Heart left ventricle (tissue), 16 donors: ENCODE results near the gene RBBP8. TPM values are rescaled to one million over a fixed set of nuclear protein-coding genes. Genes with fewer than 3 reads are reported as not detected.

Experiments used
- ATAC-seq, 4 donors: fragments of 200-7000 bp; cut with Tn5 transposase; one replicate each; pipeline ENCODE4 v1.9.1; 2020 to 2022; ENCODE audit warnings: moderate library complexity in 4 of 4, mild to moderate bottlenecking in 3 of 4, moderate number of reproducible peaks in 1 of 4
- DNase-seq, 5 donors: peaks; one replicate each; pipeline ENCODE4 v3.0.0-alpha.2; 2020
- H3K27ac ChIP-seq, 12 donors: fragments of 200-600 bp; sonication (generic) in 4 of 12; one replicate each; pipeline versions ENCODE4 v1.5.0 to v1.8.0; 2016 to 2022; ENCODE audit warnings: mild to moderate bottlenecking in 2 of 12
- H3K27me3 ChIP-seq, 9 donors: fragments of 200-600 bp; sonication (generic) in 2 of 9; one replicate each; pipeline versions ENCODE4 v1.5.1 to v1.8.0; 2016 to 2022; ENCODE audit warnings: mild to moderate bottlenecking in 3 of 9
- H3K36me3 ChIP-seq, 9 donors: fragments of 200-600 bp; sonication (generic) in 2 of 9; one replicate each; pipeline versions ENCODE4 v1.5.0 to v1.8.0; 2018 to 2022; ENCODE audit warnings: mild to moderate bottlenecking in 2 of 9
- H3K4me1 ChIP-seq, 12 donors: fragments of 200-600 bp; sonication (generic) in 4 of 12; one replicate each; pipeline versions ENCODE4 v1.5.0 to v1.8.0; 2016 to 2022; ENCODE audit warnings: mild to moderate bottlenecking in 3 of 12
- H3K4me3 ChIP-seq, 12 donors: fragments of 200-600 bp; sonication (generic) in 4 of 12; one replicate each; pipeline versions ENCODE4 v1.5.0 to v1.8.0; 2017 to 2022; ENCODE audit warnings: mild to moderate bottlenecking in 9 of 12, moderate library complexity in 4 of 12
- H3K9me3 ChIP-seq, 12 donors: fragments of 200-600 bp; sonication (generic) in 4 of 12; one replicate each; pipeline versions ENCODE4 v1.5.0 to v1.8.0; 2016 to 2022; ENCODE audit warnings: mild to moderate bottlenecking in 1 of 12
- POLR2A ChIP-seq, 2 donors: fragments of 450-650 bp; IDR thresholded peaks; one replicate each; pipeline ENCODE4 v1.6.1; 2017; ENCODE audit warnings: antibody characterized with exemption in 2 of 2, mild to moderate bottlenecking in 2 of 2, moderate library complexity in 2 of 2
- WGBS, 4 donors: extraction: QIAGEN DNeasy Blood & Tissue Kit in 2 of 4; methylation state at CpG; one replicate each; pipeline versions ENCODE4 v1.1.5 to v1.1.7; 2013 to 2018; 5-methylcytosine and 5-hydroxymethylcytosine counted together
- intact Hi-C, 10 donors: fragments of 100-400 bp; cut with DNase I; formaldehyde crosslinking; loops; one replicate each; pipeline versions ENCODE4 v1.11.1 to v1.14.2; 2022
- polyA plus RNA-seq, 2 donors: library from polyadenylated mRNA; stranded (reverse); fragments of 200-250 nt; gene quantifications; one replicate each; pipeline ENCODE4 v1.2.3, GENCODE V29; 2013
- total RNA-seq, 9 donors: library from RNA; depleted of rRNA in 2 of 9; stranded (reverse); fragments of >200 nt in 2 of 9; fragmentation: NEBNext Ultra II Directional in 3 of 9; extraction: Animal tissue kit (Norgen Biotek cat#: 25700) in 3 of 9; gene quantifications; one replicate each; pipeline versions ENCODE4 v1.1.0 to v1.2.4, GENCODE V29; 2016 to 2023
- TF ChIP-seq, protein P1 (sequence below), 12 donors: fragments of 200-600 bp; sonication (generic) in 4 of 12; IDR thresholded peaks; one replicate each; pipeline versions ENCODE4 v1.5.0 to v1.8.0; 2018 to 2022; ENCODE audit warnings: antibody characterized with exemption in 12 of 12, mild to moderate bottlenecking in 5 of 12
- donor health status: ischemic (EF 13 %, LVEDD 7.1; RV severe dilation, severe dysfunction).
- donor health status: healthy with polysubstance abuse.
- donor health status: DM: no; HTN: yes; CAD: no.
- donor health status: DM: no; HTN: no; CAD: no.
- donor health status: ischemic (EF 25% LVEDD 6.9; RV normal size, moderate dysfunction).
- donor health status: ischemic (EF 25% LVEDD 5.7; RV mildly dilated, moderate dysfunction).
- donor health status: healthy.
- donor health status: DM: yes; HTN: yes; CAD: no.
- donor health status: ischemic (EF 35%, LVEDD 5.7; RV mildly dilated, moderate dysfunction).
- donor health status: nonischemic (EF 11% LVEDD 7.7; RV severe dilation, severe dysfunction).
- donor health status: DM: yes; HTN: yes; CAD: no.
- donor health status: PGD.
- donor health status: ischemic (EF 29% LVEDD 5.4; RV normal size, mild dysfunction).
- donor health status: nonischemic (EF 23%, LVEDD 6.1; RV moderate dilation, normal function).

RBBP8 gene
- total and polyA plus RNA-seq, 11 donors = 5.1 to 12.2 (median 8.8) TPM

- Histone ChIP-seq H3K36me3 (peaks cover 0 to 12% (median 0%) of the 10 kb centered on the region in 9 donors), H3K4me3 (peak overlapping the region; percentile 68 to 93 (median 78)), H3K27me3 (no peaks in the 10 kb centered on the region), H3K9me3 (no peaks in the 10 kb centered on the region), H3K27ac (peak overlapping the region in 11 of 12 donors; percentile 87 to 99 (median 96)), H3K4me1 (peaks cover 0 to 18% (median 5%) of the 10 kb centered on the region in 12 donors)
- DNase-seq = no peak
- no peak for TF ChIP-seq POLR2A (IDR thresholded peaks at IDR 0.05)
- TF ChIP-seq, protein P1, sequence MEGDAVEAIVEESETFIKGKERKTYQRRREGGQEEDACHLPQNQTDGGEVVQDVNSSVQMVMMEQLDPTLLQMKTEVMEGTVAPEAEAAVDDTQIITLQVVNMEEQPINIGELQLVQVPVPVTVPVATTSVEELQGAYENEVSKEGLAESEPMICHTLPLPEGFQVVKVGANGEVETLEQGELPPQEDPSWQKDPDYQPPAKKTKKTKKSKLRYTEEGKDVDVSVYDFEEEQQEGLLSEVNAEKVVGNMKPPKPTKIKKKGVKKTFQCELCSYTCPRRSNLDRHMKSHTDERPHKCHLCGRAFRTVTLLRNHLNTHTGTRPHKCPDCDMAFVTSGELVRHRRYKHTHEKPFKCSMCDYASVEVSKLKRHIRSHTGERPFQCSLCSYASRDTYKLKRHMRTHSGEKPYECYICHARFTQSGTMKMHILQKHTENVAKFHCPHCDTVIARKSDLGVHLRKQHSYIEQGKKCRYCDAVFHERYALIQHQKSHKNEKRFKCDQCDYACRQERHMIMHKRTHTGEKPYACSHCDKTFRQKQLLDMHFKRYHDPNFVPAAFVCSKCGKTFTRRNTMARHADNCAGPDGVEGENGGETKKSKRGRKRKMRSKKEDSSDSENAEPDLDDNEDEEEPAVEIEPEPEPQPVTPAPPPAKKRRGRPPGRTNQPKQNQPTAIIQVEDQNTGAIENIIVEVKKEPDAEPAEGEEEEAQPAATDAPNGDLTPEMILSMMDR (IDR thresholded peaks at IDR 0.05) = no peak
- intact Hi-C loops = loop anchor here in 8 of 10 donors (2.0 to 10.0 kb wide), 6 partner anchors 44 to 482 kb away; no protein-coding TSS in a partner anchor
- ATAC-seq = peak in 3 of 4 donors; percentile 51 to 57 (median 56)
- 0 to 2% (median 1%) methylated on average over 11 to 17 of the region's 17 CpGs for WGBS, 4 donors
Measured at GRCh38 chr18:22932885-22933205, 283 bp upstream of the RBBP8 start.

GRCh38 chr18:22933966-22934423, 867 bp downstream of the RBBP8 start:
- peak overlapping the region; percentile 68 to 93 (median 78) for H3K4me3 ChIP-seq
- intact Hi-C loops = loop anchor here in 8 of 10 donors (2.0 to 10.0 kb wide), 6 partner anchors 43 to 481 kb away; no protein-coding TSS in a partner anchor
- TF ChIP-seq POLR2A (IDR thresholded peaks at IDR 0.05) = no peak
- TF ChIP-seq, protein P1 (IDR thresholded peaks at IDR 0.05) = no peak
- DNase-seq (no peak), ATAC-seq (no peak)
- peak overlapping the region in 11 of 12 donors; percentile 87 to 99 (median 96) for H3K27ac ChIP-seq
- peaks cover 0 to 18% (median 5%) of the 10 kb centered on the region in 12 donors for H3K4me1 ChIP-seq
- no peaks in the 10 kb centered on the region for H3K9me3 ChIP-seq
- no peaks in the 10 kb centered on the region for H3K27me3 ChIP-seq
- WGBS, 4 donors = 13 to 19% (median 14%) methylated on average over 16 of the region's 16 CpGs
- peaks cover 0 to 23% (median 0%) of the 10 kb centered on the region in 9 donors for H3K36me3 ChIP-seq

DNA sequence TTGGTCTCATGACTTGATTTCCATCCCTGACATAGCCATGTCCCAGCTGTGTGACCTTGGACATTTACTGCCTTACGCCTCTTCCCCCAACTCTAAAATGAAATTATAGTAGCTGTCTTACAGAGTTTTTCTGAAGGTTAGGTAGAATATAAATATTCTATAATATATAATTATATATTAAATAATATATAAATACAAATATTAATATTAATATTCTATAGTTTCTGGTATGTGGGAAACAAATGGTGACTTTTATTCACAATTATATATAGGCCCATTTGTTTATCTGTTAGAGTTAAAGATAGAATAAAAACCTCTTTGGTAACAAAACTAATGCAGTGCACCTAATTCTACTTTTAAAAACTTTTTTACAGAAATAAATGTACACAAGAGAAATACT, 1.7 kb downstream of the RBBP8 start:
- Histone ChIP-seq H3K4me3 (no peak overlapping the region), H3K27me3 (no peaks in the 10 kb centered on the region), H3K36me3 (peaks cover 0 to 23% (median 0%) of the 10 kb centered on the region in 9 donors), H3K9me3 (no peaks in the 10 kb centered on the region), H3K27ac (no peak overlapping the region), H3K4me1 (peaks cover 0 to 18% (median 5%) of the 10 kb centered on the region in 12 donors)
- ATAC-seq (no peak), DNase-seq (no peak)
- intact Hi-C loops = loop anchor here in 8 of 10 donors (5.0 to 10.0 kb wide), 5 partner anchors 43 to 480 kb away; no protein-coding TSS in a partner anchor
- TF ChIP-seq, protein P1 (IDR thresholded peaks at IDR 0.05) = no peak
- no peak for TF ChIP-seq POLR2A (IDR thresholded peaks at IDR 0.05)
- WGBS, 4 donors = 94 to 100% (median 99%) methylated on average over 1 of the region's 1 CpG

- intact Hi-C loops = loop anchor here in 2 of 10 donors (10.0 kb wide), 2 partner anchors 49 to 479 kb away; no protein-coding TSS in a partner anchor
- H3K4me3 ChIP-seq = no peak overlapping the region
- TF ChIP-seq, protein P1 (IDR thresholded peaks at IDR 0.05) = no peak
- no peak for TF ChIP-seq POLR2A (IDR thresholded peaks at IDR 0.05)
- peaks cover 0 to 23% (median 0%) of the 10 kb centered on the region in 9 donors for H3K36me3 ChIP-seq
- no peak for DNase-seq
- 43 to 59% (median 47%) methylated on average over 1 of the region's 1 CpG for WGBS, 4 donors
- H3K9me3 ChIP-seq = no peaks in the 10 kb centered on the region
- H3K4me1 ChIP-seq = peaks cover 0 to 18% (median 5%) of the 10 kb centered on the region in 12 donors
- no peak overlapping the region for H3K27ac ChIP-seq
- no peaks in the 10 kb centered on the region for H3K27me3 ChIP-seq
- no peak for ATAC-seq
Measured at GRCh38 chr18:22935431-22935830, 2.3 kb downstream of the RBBP8 start.
